GM21367 (cell line): ENCODE results near the gene CAMK2N2.

Experiments used
- ATAC-seq: cut with Tn5 transposase; IDR thresholded peaks from one replicate; pipeline ENCODE4 v1.9.1; 2021; ENCODE audit not compliant: unreplicated experiment

The CAMK2N2 gene

DNA sequence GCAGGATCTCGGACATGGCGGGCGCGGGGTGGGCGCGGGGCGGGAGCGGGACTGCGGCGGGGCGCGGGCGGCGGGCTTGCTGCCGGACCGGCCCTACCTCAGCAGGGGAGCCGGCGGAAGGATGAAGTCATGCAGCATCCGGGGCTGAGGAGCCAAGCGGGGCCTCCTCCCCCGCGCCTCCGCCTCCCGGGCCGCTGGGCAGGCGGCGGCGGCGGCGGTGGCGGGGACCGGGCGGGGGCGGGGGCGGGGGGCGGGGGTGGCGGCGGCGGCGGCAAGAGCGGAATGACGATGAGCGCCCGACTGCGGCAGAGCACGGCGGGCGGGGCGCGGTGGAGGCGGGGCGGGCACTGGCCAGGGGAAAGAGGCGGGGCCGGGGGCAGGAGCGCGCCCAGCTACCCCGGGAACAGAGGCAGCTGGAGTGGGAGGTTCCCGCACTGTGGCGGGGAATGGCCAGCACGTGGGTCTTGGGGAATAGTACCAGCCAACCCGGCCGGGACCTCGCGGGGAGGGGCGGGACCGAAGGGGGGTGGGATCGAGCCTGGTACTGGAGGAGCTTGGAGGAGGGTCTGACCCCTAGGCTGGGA, at the start of gene CAMK2N2:
TSS of gene CAMK2N2 (minus strand) at position 284 of the 584 bp plus-strand sequence. CDS start at position 16, 268 bp downstream.
- ATAC-seq = no peak

GRCh38 chr3:184308744-184309143, 47.4 kb upstream of the CAMK2N2 start:
- no peak for ATAC-seq

- no peak for ATAC-seq
Measured at GRCh38 chr3:184307915-184308314, 46.6 kb upstream of the CAMK2N2 start.

GRCh38 chr3:184306341-184306972, 45.1 kb upstream of the CAMK2N2 start:
- ATAC-seq = no peak

DNA sequence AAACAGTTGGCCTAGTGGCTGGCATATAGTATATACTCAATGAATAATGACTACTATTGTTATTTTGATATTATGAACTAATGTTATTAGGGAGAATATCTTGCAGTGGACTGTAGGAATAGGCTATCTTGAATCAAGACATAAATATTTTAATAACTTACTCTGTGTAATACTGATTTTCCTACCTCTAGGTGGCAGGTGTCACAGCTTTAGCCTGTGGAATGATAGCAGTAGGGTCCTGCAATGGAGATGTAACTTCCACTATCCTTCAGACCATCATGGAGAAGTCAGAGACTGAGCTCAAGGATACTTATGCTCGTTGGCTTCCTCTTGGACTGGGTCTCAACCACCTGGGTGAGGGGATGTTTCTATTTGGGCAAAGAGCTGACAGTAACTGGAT, 44.2 kb upstream of the CAMK2N2 start:
- no peak for ATAC-seq

- no peak for ATAC-seq
Measured at GRCh38 chr3:184300378-184300720, 39.0 kb upstream of the CAMK2N2 start.

DNA sequence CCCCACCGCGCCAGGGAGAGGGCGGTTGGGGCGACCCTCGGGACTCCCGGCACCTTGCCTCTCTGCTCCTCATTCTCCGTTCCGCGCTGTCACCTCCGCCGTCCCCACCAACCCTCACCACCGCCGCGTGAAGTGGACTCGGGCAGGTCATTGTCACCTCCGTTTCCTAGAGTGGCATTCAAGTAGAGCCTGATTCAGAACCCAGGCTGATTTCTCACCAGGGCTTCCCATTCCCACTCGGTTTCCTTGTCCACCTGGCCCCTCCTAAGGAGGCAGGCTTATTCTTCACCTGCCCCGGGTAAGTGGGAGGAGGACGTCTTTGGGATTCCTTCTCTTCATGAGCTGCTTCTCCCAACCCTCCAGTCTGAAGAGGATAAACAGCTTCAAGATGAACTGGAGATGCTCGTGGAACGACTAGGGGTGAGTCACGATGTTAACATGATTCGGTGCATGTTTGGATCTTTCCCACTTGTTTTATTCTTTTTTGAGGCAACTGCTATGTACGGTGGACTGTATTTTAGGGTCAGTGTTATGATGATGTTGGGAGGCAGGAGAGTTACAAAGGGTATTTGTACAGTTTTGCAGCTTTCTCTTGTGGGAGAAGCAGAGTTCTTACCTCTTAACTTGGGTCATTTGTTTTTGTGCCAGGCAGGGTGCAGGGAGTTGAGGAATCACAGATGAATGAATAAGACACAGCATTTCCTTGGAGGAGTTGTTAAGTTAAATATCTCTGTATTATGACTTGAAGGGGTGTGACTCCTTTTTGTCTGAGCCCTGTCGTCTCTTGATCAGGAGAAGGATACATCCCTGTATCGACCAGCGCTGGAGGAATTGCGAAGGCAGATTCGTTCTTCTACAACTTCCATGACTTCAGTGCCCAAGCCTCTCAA, 38.4 kb upstream of the CAMK2N2 start:
- no peak for ATAC-seq

- ATAC-seq = peak; percentile 81
Measured at GRCh38 chr3:184298759-184299487, 37.6 kb upstream of the CAMK2N2 start, which contains the start of gene PSMD2. PSMD2 (plus strand) TSS chr3:184299241; CDS start chr3:184299267, 26 bp downstream.

DNA sequence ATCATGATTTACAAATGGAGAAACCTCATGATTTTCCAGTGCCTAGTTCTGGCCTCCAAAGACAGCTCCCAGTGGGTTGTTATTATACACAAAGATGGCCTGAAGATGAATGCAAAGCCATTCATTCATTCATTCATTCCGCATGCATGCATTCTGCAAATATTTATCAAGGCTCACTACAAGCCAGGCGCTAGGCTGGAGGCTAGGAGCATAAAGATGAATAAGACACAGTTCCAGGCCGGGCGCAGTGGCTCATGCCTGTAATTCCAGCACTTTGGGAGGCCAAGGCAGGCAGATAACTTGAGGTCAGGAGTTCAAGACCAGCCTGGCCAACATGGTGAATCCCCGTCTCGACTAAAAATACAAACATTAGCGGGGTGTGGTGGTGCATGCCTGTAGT, 35.3 kb upstream of the CAMK2N2 start:
- ATAC-seq = no peak

DNA sequence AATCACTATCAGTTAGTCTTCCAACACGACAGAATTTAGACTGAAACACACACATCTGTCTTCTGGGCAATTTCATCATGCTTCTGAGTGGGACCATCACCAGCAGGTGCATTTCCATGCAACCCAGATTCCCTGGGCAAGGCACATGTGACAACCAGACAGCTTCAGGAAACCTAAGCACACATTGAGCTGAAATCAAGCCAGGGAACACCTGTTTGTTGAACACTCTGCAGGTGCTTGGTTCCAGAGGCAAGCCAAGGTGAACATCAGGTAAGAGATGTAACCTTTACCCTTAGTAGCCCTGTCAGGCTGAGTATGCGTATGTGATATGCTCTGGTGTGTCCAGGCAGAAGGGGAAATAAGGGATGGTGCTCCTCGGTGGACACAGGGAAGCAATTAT, 34.4 kb upstream of the CAMK2N2 start:
- ATAC-seq = no peak

DNA sequence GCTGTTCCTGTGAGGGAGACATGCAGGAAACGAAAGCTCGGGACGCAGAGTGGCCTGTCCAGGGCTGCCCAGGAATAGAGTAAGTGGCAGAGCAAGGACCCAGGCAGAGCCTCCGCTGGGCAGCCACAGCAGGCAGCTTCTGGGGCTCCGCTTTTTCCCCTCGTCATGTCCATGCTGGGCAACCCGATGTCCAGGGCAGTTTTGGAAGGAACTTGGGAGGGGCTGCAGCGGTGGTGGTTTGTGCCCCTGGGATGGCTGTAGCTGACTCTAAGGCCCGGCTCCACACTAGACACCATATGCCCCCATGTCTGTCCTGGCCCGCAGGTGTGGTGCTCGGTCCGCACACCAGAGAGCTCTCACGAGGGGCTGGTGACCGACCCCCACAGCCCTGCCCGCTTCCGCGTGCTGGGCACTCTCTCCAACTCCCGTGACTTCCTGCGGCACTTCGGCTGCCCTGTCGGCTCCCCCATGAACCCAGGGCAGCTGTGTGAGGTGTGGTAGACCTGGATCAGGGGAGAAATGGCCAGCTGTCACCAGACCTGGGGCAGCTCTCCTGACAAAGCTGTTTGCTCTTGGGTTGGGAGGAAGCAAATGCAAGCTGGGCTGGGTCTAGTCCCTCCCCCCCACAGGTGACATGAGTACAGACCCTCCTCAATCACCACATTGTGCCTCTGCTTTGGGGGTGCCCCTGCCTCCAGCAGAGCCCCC, 30.5 kb upstream of the CAMK2N2 start:
- ATAC-seq = no peak

DNA sequence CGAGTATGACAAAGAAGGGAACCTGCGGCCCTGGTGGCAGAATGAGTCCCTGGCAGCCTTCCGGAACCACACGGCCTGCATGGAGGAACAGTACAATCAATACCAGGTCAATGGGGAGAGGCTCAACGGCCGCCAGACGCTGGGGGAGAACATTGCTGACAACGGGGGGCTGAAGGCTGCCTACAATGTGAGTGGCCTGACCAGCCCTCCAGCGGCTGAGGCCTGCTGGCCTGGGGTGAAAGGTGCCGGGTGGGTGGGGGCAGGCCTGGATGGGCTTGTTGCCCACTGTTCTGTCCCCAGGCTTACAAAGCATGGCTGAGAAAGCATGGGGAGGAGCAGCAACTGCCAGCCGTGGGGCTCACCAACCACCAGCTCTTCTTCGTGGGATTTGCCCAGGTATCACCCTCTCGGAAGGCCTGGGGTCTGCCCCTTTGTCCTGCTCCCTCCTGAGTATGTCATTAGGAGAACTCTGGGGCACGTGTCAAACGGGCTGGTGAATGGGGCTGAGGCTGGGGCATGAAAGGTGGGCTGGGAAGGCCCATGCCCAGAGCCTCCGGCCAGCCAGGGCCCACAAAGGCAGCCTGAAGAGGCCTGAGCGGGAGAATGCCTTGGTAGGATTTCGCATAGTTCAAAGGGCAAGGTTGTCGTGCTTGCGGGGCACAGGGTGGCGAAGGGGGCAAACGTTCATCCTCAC, 29.8 kb upstream of the CAMK2N2 start:
- no peak for ATAC-seq

- ATAC-seq = no peak
Measured at GRCh38 chr3:184290331-184290730, 29.0 kb upstream of the CAMK2N2 start.

GRCh38 chr3:184289426-184289938, 28.1 kb upstream of the CAMK2N2 start:
- ATAC-seq = no peak

- no peak for ATAC-seq
Measured at GRCh38 chr3:184284696-184285095, 23.3 kb upstream of the CAMK2N2 start.

DNA sequence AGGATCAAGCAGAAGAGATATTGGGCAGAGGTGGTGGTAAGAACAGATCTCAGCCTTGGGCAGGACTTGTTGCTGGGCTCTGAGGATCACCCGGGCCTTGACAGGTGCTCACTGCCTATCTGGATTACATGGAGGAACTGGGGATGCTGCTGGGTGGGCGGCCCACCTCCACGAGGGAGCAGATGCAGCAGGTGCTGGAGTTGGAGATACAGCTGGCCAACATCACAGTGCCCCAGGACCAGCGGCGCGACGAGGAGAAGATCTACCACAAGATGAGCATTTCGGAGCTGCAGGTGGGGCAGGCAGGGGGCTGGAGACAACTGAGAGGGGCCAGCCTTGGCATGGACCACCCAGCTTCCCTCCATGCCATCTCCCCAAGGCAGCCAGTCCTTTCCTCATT, 22.3 kb upstream of the CAMK2N2 start:
- ATAC-seq = no peak

- ATAC-seq = no peak
Measured at GRCh38 chr3:184282941-184283340, 21.6 kb upstream of the CAMK2N2 start.

DNA sequence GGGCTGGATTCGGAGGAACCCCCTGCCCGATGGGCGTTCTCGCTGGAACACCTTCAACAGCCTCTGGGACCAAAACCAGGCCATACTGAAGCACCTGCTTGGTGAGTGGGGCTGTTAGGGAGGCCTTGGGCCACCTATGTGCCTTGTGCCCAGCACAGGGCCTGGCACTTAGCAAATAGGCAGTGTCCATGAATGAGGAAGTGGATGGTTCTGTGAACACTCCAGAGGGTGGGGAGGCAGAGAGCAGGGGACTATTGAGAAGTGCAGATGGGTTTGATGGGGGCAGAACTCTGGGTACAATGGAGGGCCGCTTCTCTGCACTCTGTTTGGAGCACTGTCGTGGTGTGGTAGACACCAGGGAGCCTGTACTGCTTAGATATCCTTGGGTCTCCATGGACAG, 16.0 kb upstream of the CAMK2N2 start:
- ATAC-seq = no peak

GRCh38 chr3:184275961-184276910, 14.9 kb upstream of the CAMK2N2 start, which contains the start of gene ECE2:
ECE2 (plus strand) TSS chr3:184276022; CDS start chr3:184276154, 132 bp downstream.
- ATAC-seq = no peak
